Measurements from ENCODE around the gene APLP2. TPM values are rescaled to one million over a fixed set of nuclear protein-coding genes. Genes with fewer than 3 reads are reported as not detected.
"Not testable (repeated sequence)": the region's sequence is repeated elsewhere in the genome, so short reads cannot be mapped to it uniquely, and the experiment has no call there.

The APLP2 gene
- total and polyA plus RNA-seq, 4 donors = 190 to 337 (median 233) TPM

DNA sequence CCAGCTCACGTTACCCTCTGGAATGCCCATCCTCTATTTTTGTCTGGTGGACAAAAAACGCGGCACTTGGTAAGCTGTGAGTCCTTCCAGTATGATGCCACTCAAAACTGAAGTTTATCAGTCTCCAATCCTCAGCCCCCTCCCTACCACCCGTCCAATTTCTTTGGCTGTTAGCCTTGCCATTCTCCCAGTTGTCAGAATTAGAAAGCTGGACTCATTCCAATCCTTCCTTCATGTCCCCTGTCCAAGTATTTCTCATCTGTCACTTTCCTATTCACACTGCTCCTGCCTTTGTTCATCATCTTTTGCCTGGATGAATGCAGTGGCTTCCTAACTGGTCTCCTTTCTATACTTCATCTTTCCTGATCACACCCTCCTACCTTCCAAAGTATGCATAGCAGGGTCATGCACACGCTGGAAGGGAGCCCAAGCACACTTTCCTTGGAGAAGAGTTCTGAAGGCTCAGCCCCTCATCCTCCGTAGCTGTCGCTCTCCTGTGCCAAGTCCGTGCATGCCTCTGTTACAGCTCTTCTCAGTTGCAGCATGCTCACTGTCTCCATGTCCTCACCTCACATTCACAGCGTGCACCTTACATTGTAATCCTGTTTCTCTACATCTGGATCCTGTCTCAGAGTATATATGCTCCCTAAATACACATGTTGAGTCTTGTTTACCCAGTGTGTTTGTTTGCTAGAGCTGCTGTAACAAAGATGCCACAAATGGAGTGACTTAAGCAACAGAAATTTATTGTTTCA lies 19.4 kb downstream of the APLP2 start:
- TF ChIP-seq HNF4A (conservative IDR thresholded peaks at IDR 0.05) (no peak), GABPA (IDR thresholded peaks at IDR 0.05 in 1 of 2, conservative IDR thresholded peaks at IDR 0.05 in 1 of 2) (no peak), SP1 (IDR thresholded peaks at IDR 0.05) (no peak), FOXA1 (IDR thresholded peaks at IDR 0.05) (no peak), YY1 (IDR thresholded peaks at IDR 0.05) (no peak), FOXA2 (IDR thresholded peaks at IDR 0.05) (no peak), RAD21 (IDR thresholded peaks at IDR 0.05) (no peak)
- TF ChIP-seq, protein P1, sequence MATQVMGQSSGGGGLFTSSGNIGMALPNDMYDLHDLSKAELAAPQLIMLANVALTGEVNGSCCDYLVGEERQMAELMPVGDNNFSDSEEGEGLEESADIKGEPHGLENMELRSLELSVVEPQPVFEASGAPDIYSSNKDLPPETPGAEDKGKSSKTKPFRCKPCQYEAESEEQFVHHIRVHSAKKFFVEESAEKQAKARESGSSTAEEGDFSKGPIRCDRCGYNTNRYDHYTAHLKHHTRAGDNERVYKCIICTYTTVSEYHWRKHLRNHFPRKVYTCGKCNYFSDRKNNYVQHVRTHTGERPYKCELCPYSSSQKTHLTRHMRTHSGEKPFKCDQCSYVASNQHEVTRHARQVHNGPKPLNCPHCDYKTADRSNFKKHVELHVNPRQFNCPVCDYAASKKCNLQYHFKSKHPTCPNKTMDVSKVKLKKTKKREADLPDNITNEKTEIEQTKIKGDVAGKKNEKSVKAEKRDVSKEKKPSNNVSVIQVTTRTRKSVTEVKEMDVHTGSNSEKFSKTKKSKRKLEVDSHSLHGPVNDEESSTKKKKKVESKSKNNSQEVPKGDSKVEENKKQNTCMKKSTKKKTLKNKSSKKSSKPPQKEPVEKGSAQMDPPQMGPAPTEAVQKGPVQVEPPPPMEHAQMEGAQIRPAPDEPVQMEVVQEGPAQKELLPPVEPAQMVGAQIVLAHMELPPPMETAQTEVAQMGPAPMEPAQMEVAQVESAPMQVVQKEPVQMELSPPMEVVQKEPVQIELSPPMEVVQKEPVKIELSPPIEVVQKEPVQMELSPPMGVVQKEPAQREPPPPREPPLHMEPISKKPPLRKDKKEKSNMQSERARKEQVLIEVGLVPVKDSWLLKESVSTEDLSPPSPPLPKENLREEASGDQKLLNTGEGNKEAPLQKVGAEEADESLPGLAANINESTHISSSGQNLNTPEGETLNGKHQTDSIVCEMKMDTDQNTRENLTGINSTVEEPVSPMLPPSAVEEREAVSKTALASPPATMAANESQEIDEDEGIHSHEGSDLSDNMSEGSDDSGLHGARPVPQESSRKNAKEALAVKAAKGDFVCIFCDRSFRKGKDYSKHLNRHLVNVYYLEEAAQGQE (IDR thresholded peaks at IDR 0.05) = no peak
- TF ChIP-seq, protein P2, sequence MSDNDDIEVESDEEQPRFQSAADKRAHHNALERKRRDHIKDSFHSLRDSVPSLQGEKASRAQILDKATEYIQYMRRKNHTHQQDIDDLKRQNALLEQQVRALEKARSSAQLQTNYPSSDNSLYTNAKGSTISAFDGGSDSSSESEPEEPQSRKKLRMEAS (IDR thresholded peaks at IDR 0.05) = no peak
- TF ChIP-seq, protein P3, sequence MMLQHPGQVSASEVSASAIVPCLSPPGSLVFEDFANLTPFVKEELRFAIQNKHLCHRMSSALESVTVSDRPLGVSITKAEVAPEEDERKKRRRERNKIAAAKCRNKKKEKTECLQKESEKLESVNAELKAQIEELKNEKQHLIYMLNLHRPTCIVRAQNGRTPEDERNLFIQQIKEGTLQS (IDR thresholded peaks at IDR 0.05) = no peak
- TF ChIP-seq, protein P4, sequence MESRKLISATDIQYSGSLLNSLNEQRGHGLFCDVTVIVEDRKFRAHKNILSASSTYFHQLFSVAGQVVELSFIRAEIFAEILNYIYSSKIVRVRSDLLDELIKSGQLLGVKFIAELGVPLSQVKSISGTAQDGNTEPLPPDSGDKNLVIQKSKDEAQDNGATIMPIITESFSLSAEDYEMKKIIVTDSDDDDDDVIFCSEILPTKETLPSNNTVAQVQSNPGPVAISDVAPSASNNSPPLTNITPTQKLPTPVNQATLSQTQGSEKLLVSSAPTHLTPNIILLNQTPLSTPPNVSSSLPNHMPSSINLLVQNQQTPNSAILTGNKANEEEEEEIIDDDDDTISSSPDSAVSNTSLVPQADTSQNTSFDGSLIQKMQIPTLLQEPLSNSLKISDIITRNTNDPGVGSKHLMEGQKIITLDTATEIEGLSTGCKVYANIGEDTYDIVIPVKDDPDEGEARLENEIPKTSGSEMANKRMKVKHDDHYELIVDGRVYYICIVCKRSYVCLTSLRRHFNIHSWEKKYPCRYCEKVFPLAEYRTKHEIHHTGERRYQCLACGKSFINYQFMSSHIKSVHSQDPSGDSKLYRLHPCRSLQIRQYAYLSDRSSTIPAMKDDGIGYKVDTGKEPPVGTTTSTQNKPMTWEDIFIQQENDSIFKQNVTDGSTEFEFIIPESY (IDR thresholded peaks at IDR 0.05) = no peak
- H3K9ac ChIP-seq (ENCODE audit: low read depth in 1 of 2, low read length in 2 of 2) = no peak overlapping the region
- peaks cover 4 to 21% (median 16%) of the 10 kb centered on the region in 4 donors for H3K4me1 ChIP-seq (ENCODE audit: control insufficient read depth in 4 of 4, insufficient read depth in 4 of 4, low read length in 3 of 4)
- H3K36me3 ChIP-seq (ENCODE audit: control insufficient read depth in 4 of 4, insufficient read depth in 3 of 4, low read depth in 1 of 4, low read length in 3 of 4) = no peaks in the 10 kb centered on the region
- WGBS = 92% methylated on average over 9 of the region's 9 CpGs
- no peak overlapping the region for H3K27ac ChIP-seq (ENCODE audit: low read depth in 1 of 2, low read length in 2 of 2)
- DNase-seq (ENCODE audit: low spot score) = no peak
- H3K4me3 ChIP-seq (ENCODE audit: low read depth in 1 of 3, low read length in 3 of 3) = no peak overlapping the region
- H3K9me3 ChIP-seq (ENCODE audit: control insufficient read depth in 4 of 4, low read length in 3 of 4) = no peaks in the 10 kb centered on the region
- H3K27me3 ChIP-seq (ENCODE audit: control insufficient read depth in 4 of 4, insufficient read depth in 4 of 4, low read length in 3 of 4) = no peaks in the 10 kb centered on the region

DNA sequence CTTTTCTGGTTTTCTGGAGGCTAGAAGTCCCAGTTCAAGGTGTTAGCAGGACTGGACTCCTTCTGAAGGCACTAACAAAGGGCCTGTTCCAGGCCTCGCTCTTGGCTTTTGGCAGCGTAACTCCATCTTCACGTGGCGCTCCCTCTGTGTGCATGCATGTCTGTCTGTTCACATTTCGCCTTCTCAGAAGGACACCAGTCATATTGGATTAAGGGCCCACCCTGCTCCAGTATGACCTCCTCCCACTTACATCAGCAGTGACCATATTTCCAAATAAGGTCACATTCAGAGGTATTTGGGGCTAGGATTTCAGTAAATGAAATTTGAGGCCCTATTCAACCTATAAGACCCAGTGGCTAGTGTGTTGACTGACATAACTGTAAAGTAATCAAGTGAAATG lies 20.0 kb downstream of the APLP2 start:
- no peak overlapping the region for H3K4me3 ChIP-seq (ENCODE audit: low read depth in 1 of 3, low read length in 3 of 3)
- no peaks in the 10 kb centered on the region for H3K27me3 ChIP-seq (ENCODE audit: control insufficient read depth in 4 of 4, insufficient read depth in 4 of 4, low read length in 3 of 4)
- no peaks in the 10 kb centered on the region for H3K36me3 ChIP-seq (ENCODE audit: control insufficient read depth in 4 of 4, insufficient read depth in 3 of 4, low read depth in 1 of 4, low read length in 3 of 4)
- 97% methylated on average over 5 of the region's 5 CpGs for WGBS
- H3K27ac ChIP-seq (ENCODE audit: low read depth in 1 of 2, low read length in 2 of 2) = no peak overlapping the region
- no peaks in the 10 kb centered on the region for H3K9me3 ChIP-seq (ENCODE audit: control insufficient read depth in 4 of 4, low read length in 3 of 4)
- no peak overlapping the region for H3K9ac ChIP-seq (ENCODE audit: low read depth in 1 of 2, low read length in 2 of 2)
- no peak for TF ChIP-seq TAF1 (conservative IDR thresholded peaks at IDR 0.05)
- TF ChIP-seq JUND (IDR thresholded peaks at IDR 0.05) = no peak
- TF ChIP-seq NR2F2 (IDR thresholded peaks at IDR 0.05) = no peak
- TF ChIP-seq, protein P1 (IDR thresholded peaks at IDR 0.05) = no peak
- TF ChIP-seq YY1 (IDR thresholded peaks at IDR 0.05) = no peak
- no peak for TF ChIP-seq FOXA2 (IDR thresholded peaks at IDR 0.05)
- no peak for TF ChIP-seq SP1 (IDR thresholded peaks at IDR 0.05)
- no peak for TF ChIP-seq FOXA1 (IDR thresholded peaks at IDR 0.05)
- TF ChIP-seq EGR1 (IDR thresholded peaks at IDR 0.05; ENCODE audit: low read depth in 2 of 2) = no peak
- TF ChIP-seq, protein P3 (IDR thresholded peaks at IDR 0.05) = no peak
- no peak for TF ChIP-seq GABPA (IDR thresholded peaks at IDR 0.05 in 1 of 2, conservative IDR thresholded peaks at IDR 0.05 in 1 of 2)
- no peak for TF ChIP-seq HNF4G (IDR thresholded peaks at IDR 0.05)
- TF ChIP-seq RAD21 (IDR thresholded peaks at IDR 0.05) = no peak
- no peak for TF ChIP-seq HNF4A (conservative IDR thresholded peaks at IDR 0.05)
- DNase-seq (ENCODE audit: low spot score) = no peak
- peaks cover 4 to 24% (median 16%) of the 10 kb centered on the region in 4 donors for H3K4me1 ChIP-seq (ENCODE audit: control insufficient read depth in 4 of 4, insufficient read depth in 4 of 4, low read length in 3 of 4)

DNA sequence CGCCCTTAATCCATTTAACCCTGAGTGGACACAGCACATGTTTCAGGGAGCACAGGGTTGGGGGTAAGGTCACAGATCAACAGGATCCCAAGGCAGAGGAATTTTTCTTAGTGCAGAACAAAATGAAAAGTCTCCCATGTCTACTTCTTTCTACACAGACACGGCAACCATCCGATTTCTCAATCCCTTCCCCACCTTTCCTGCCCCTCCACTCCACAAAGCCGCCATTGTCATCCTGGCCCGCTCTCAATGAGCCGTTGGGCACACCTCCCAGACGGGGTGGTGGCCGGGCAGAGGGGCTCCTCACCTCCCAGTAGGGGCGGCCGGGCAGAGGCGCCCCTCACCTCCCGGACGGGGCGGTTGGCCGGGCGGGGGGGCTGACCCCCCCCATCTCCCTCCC lies 20.8 kb downstream of the APLP2 start:
- 94% methylated on average over 16 of the region's 16 CpGs for WGBS
- not testable (repeated sequence) for H3K9ac ChIP-seq (ENCODE audit: low read depth in 1 of 2, low read length in 2 of 2); H3K9me3 ChIP-seq (ENCODE audit: control insufficient read depth in 4 of 4, low read length in 3 of 4); DNase-seq (ENCODE audit: low spot score); H3K36me3 ChIP-seq (ENCODE audit: control insufficient read depth in 4 of 4, insufficient read depth in 3 of 4, low read depth in 1 of 4, low read length in 3 of 4); H3K27ac ChIP-seq (ENCODE audit: low read depth in 1 of 2, low read length in 2 of 2); H3K27me3 ChIP-seq (ENCODE audit: control insufficient read depth in 4 of 4, insufficient read depth in 4 of 4, low read length in 3 of 4); H3K4me3 ChIP-seq (ENCODE audit: low read depth in 1 of 3, low read length in 3 of 3)
- peaks cover 4 to 30% (median 17%) of the 10 kb centered on the region in 4 donors for H3K4me1 ChIP-seq (ENCODE audit: control insufficient read depth in 4 of 4, insufficient read depth in 4 of 4, low read length in 3 of 4)
